Esophagus muscularis mucosa (tissue), 3 donors: ENCODE data around the gene SERPINI1.

Experiments
- POLR2A ChIP-seq: fragments of 450-650 bp; IDR thresholded peaks from one replicate; pipeline ENCODE4 v1.6.1; 2017; ENCODE audit warnings: antibody characterized with exemption, moderate library complexity, mild to moderate bottlenecking, low read depth
- TF ChIP-seq, protein P1 (sequence below), 3 experiments: fragments of 200-600 bp in 2 of 3; fragments of 450-650 bp in 1 of 3; sonication (generic) in 2 of 3; IDR thresholded peaks; one replicate each; pipeline ENCODE4 v1.5.1; 2017 to 2019; ENCODE audit warnings: antibody characterized with exemption in 3 of 3, mild to moderate bottlenecking in 2 of 3, moderate library complexity in 1 of 3

DNA sequence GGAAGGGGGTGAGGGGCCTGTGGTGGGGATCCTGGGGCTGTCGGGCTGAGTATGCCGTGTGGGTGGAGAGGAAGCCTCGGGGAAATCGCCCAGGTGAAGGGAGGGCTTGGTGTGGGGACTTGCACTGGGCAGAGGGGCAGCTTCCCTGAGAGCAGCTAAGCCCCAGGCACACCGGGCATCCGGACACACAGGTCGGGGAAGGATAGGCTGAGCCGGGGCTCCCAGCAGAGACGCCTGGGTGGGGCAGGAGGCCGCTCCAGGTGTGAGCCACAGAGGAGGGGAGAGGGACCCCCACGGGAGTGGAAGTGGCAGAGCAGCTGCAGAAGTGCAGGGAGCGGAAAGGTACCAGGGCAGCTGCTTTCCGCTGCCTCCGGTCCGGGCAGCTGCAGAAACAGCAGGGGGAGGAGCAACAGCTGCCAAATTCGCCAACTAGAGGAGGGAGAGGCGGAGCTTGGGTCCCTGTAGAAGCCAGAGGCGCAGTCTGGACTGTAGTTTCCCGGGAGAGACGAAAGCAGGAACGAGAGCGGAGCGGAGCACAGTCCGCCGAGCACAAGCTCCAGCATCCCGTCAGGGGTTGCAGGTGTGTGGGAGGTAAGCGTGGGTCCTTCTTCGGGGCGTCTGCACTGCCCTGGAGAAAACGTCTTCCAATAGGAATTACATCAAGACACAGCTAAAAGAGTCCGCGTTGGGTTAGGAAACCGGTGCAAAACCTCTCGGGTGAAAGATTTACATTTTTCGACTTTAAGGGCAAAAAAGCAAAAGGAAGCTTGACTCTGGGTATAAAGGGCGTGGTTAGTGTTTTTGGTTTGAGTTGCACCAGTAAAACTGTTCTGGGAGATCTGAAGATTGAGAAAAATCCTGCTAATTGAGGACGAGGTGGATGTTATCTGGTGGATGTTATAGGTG is at the start of gene SERPINI1:
- TF ChIP-seq, protein P1, sequence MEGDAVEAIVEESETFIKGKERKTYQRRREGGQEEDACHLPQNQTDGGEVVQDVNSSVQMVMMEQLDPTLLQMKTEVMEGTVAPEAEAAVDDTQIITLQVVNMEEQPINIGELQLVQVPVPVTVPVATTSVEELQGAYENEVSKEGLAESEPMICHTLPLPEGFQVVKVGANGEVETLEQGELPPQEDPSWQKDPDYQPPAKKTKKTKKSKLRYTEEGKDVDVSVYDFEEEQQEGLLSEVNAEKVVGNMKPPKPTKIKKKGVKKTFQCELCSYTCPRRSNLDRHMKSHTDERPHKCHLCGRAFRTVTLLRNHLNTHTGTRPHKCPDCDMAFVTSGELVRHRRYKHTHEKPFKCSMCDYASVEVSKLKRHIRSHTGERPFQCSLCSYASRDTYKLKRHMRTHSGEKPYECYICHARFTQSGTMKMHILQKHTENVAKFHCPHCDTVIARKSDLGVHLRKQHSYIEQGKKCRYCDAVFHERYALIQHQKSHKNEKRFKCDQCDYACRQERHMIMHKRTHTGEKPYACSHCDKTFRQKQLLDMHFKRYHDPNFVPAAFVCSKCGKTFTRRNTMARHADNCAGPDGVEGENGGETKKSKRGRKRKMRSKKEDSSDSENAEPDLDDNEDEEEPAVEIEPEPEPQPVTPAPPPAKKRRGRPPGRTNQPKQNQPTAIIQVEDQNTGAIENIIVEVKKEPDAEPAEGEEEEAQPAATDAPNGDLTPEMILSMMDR (IDR thresholded peaks at IDR 0.05), result no peak
- no peak for TF ChIP-seq POLR2A
